GM12873 (cell line): ENCODE measurements around the gene GHRH.

Source experiments
- CTCF ChIP-seq: IDR thresholded peaks from 2 replicates; pipeline ENCODE4 v1.5.1; 2012; ENCODE audit warnings: low read depth, mild to moderate bottlenecking, moderate library complexity, low read length, control low read depth; ENCODE audit not compliant: insufficient read depth; ENCODE audit errors: missing control alignments

The GHRH gene

GRCh38 chr20:37296371-37296770 is 34.8 kb upstream of the GHRH start:
- TF ChIP-seq CTCF, result no peak

GRCh38 chr20:37295595-37295994 is 34.0 kb upstream of the GHRH start:
- no peak for TF ChIP-seq CTCF

GRCh38 chr20:37295001-37295400 is 33.4 kb upstream of the GHRH start:
- TF ChIP-seq CTCF, result no peak

- no peak for TF ChIP-seq CTCF
Observed at GRCh38 chr20:37294262-37294981, 32.8 kb upstream of the GHRH start.

- TF ChIP-seq CTCF, result no peak
Observed at GRCh38 chr20:37293301-37293943, 31.8 kb upstream of the GHRH start.

- TF ChIP-seq CTCF, result no peak
Observed at GRCh38 chr20:37291724-37292126, 30.1 kb upstream of the GHRH start.

- no peak for TF ChIP-seq CTCF
Observed at GRCh38 chr20:37290158-37290810, 28.7 kb upstream of the GHRH start.
